Neural progenitor cell (in vitro differentiated cells): Measurements from ENCODE around the gene LGALS13. TPM values are rescaled to one million over a fixed set of nuclear protein-coding genes. Genes with fewer than 3 reads are reported as not detected.

ENCODE experiments used
- DNase-seq: peaks from one replicate; pipeline ENCODE4 v3.0.0-alpha.2; 2016; ENCODE audit warnings: low spot score
- H2AFZ ChIP-seq: fragments of 200-600 bp; sonication (generic); replicated peaks from 2 replicates; pipeline ENCODE4 v1.6.1; 2016; ENCODE audit warnings: antibody characterized with exemption
- H3F3A ChIP-seq: fragments of 200-600 bp; sonication (generic); 2 replicates; pipeline ENCODE4 v1.6.1; 2016; ENCODE audit warnings: antibody characterized with exemption, low read depth
- H3K27ac ChIP-seq: fragments of 200-600 bp; sonication (generic); 2 replicates; pipeline ENCODE4 v1.5.1; 2016; ENCODE audit warnings: mild to moderate bottlenecking
- H3K27me3 ChIP-seq: fragments of 200-600 bp; sonication (generic); 2 replicates; pipeline ENCODE4 v1.6.1; 2016; ENCODE audit warnings: mild to moderate bottlenecking, moderate library complexity
- H3K36me3 ChIP-seq: fragments of 200-600 bp; sonication (generic); 2 replicates; pipeline ENCODE4 v1.5.1; 2016
- H3K4me1 ChIP-seq: fragments of 200-600 bp; sonication (generic); 2 replicates; pipeline ENCODE4 v1.6.1; 2016; ENCODE audit warnings: mixed run types
- H3K4me2 ChIP-seq: fragments of 200-600 bp; sonication (generic); 2 replicates; pipeline ENCODE4 v1.6.1; 2016
- H3K4me3 ChIP-seq: fragments of 200-600 bp; sonication (generic); 2 replicates; pipeline ENCODE4 v1.5.1; 2016
- H3K79me2 ChIP-seq: fragments of 200-600 bp; sonication (generic); 2 replicates; pipeline ENCODE4 v1.6.1; 2016; ENCODE audit warnings: low read depth
- H3K9ac ChIP-seq: fragments of 200-600 bp; sonication (generic); 2 replicates; pipeline ENCODE4 v1.6.1; 2016
- H3K9me3 ChIP-seq: fragments of 200-600 bp; sonication (generic); 2 replicates; pipeline ENCODE4 v1.5.1; 2016; ENCODE audit warnings: low read depth
- H4K20me1 ChIP-seq: fragments of 200-600 bp; sonication (generic); 2 replicates; pipeline ENCODE4 v1.6.1; 2016; ENCODE audit warnings: low read depth
- H3K27ac Mint-ChIP-seq: 3 replicates; pipeline ENCODE4 v1.8.0; 2021; ENCODE audit warnings: mixed read lengths
- H3K27me3 Mint-ChIP-seq: 2 replicates; pipeline ENCODE4 v1.8.0; 2022; ENCODE audit warnings: low read depth, mild to moderate bottlenecking, inconsistent platforms, moderate library complexity, mixed read lengths; ENCODE audit not compliant: insufficient read depth
- H3K36me3 Mint-ChIP-seq: 3 replicates; pipeline ENCODE4 v1.8.0; 2021; ENCODE audit warnings: mixed read lengths
- H3K4me1 Mint-ChIP-seq: 3 replicates; pipeline ENCODE4 v1.8.0; 2021; ENCODE audit warnings: mixed read lengths
- H3K4me3 Mint-ChIP-seq: 3 replicates; pipeline ENCODE4 v1.8.0; 2021; ENCODE audit warnings: mild to moderate bottlenecking, moderate library complexity, mixed read lengths
- H3K9me3 Mint-ChIP-seq: 3 replicates; pipeline ENCODE4 v1.8.0; 2020; ENCODE audit warnings: mixed read lengths
- EZH2 ChIP-seq: fragments of 200-600 bp; sonication (generic); IDR thresholded peaks from 2 replicates; pipeline ENCODE4 v1.6.1; 2017; ENCODE audit warnings: antibody characterized with exemption, mild to moderate bottlenecking, moderate library complexity
- EZH2phosphoT487 ChIP-seq: fragments of 200-600 bp; sonication (generic); IDR thresholded peaks from 2 replicates; pipeline ENCODE4 v1.6.1; 2017; ENCODE audit warnings: antibody characterized with exemption
- small RNA-seq: library from RNA; depleted of rRNA; stranded (forward); fragments of <200 nt; gene quantifications from one replicate; pipeline ENCODE3, GENCODE V24; 2015
- total RNA-seq: library from RNA; depleted of rRNA; stranded (reverse); fragments of >200 nt; gene quantifications from 2 replicates; pipeline ENCODE4 v1.2.3, GENCODE V29; 2015; ENCODE audit warnings: low replicate concordance
- TF ChIP-seq, protein P1 (sequence below): fragments of 200-600 bp; sonication (generic); IDR thresholded peaks from 2 replicates; pipeline ENCODE4 v1.5.1; 2017; ENCODE audit warnings: antibody characterized with exemption, mild to moderate bottlenecking

LGALS13 gene
- total RNA-seq, 1 donor from 2014 or later = not detected

DNA sequence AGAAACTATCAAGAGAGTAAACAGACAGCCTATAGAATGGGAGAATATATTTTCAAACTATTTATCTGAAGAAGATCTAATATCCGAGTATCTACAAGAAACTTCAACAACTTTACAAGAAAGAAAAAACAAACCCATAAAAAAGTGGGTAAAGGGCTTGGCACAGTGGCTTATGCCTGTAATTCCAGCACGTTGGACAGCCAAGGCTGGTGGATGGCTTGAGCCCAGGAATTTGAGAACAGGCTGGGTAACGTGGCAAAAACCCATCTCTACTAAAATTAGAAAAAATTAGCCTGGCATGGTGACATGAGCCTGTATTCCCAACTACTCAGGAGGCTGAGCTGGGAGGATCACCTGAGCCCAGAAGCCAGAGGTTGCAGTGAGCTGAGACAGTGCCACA lies 45.6 kb downstream of the LGALS13 start:
- no peaks in the 10 kb centered on the region for H3K36me3 ChIP-seq
- H3K79me2 ChIP-seq = no peaks in the 10 kb centered on the region
- Mint-ChIP-seq H3K4me3 (no peak overlapping the region), H3K27ac (no peak overlapping the region), H3K27me3 (peaks cover 15% of the 10 kb centered on the region), H3K36me3 (no peaks in the 10 kb centered on the region), H3K4me1 (no peaks in the 10 kb centered on the region), H3K9me3 (no peaks in the 10 kb centered on the region)
- DNase-seq = no peak
- H3K27ac ChIP-seq = no peak overlapping the region
- no peaks in the 10 kb centered on the region for H3K4me1 ChIP-seq
- H3K27me3 ChIP-seq = peaks cover 23% of the 10 kb centered on the region
- no peaks in the 10 kb centered on the region for H3K9me3 ChIP-seq
- no peaks in the 10 kb centered on the region for H3F3A ChIP-seq
- H4K20me1 ChIP-seq = no peaks in the 10 kb centered on the region
- no peak overlapping the region for H3K9ac ChIP-seq
- no peak overlapping the region for H2AFZ ChIP-seq
- no peak overlapping the region for H3K4me3 ChIP-seq
- no peak overlapping the region for H3K4me2 ChIP-seq
- TF ChIP-seq, protein P1, sequence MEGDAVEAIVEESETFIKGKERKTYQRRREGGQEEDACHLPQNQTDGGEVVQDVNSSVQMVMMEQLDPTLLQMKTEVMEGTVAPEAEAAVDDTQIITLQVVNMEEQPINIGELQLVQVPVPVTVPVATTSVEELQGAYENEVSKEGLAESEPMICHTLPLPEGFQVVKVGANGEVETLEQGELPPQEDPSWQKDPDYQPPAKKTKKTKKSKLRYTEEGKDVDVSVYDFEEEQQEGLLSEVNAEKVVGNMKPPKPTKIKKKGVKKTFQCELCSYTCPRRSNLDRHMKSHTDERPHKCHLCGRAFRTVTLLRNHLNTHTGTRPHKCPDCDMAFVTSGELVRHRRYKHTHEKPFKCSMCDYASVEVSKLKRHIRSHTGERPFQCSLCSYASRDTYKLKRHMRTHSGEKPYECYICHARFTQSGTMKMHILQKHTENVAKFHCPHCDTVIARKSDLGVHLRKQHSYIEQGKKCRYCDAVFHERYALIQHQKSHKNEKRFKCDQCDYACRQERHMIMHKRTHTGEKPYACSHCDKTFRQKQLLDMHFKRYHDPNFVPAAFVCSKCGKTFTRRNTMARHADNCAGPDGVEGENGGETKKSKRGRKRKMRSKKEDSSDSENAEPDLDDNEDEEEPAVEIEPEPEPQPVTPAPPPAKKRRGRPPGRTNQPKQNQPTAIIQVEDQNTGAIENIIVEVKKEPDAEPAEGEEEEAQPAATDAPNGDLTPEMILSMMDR = no peak
- no peak for TF ChIP-seq EZH2phosphoT487
- no peak for TF ChIP-seq EZH2

DNA sequence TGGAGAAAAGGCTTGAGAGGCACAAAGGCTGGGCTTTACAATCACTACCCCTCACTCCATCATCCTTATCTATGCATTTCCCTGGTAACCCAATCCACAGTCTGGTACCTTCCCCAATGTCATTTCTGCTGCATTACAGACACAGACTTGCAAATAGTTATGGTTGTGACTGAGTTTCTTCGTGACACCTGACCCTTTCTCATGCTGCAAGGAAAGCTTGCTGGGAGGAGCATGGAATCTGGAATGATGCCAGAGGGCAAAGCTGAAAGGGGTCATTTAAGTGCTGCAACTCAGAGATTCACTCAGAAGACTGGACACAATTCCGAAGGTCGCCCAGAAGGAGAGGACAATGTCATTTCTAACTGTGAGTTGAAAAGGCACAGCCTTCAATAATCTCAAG lies 53.3 kb downstream of the LGALS13 start, which contains the start of gene LGALS16:
Gene LGALS16 (plus strand): TSS at position 301 of the 400 bp plus-strand sequence. CDS start 49 bp downstream, at position 350.
- Histone ChIP-seq H3K4me1 (no peaks in the 10 kb centered on the region), H3K27ac (no peak within 1 kb of the TSS), H3K36me3 (no peaks in the 10 kb centered on the region), H3K4me3 (no peak within 1 kb of the TSS), H3K4me2 (no peak within 1 kb of the TSS), H3K9me3 (no peaks in the 10 kb centered on the region), H4K20me1 (no peaks in the 10 kb centered on the region), H2AFZ (no peak within 1 kb of the TSS), H3K79me2 (no peaks in the 10 kb centered on the region), H3F3A (no peaks in the 10 kb centered on the region), H3K27me3 (peaks cover 52% of the 10 kb centered on the region), H3K9ac (no peak within 1 kb of the TSS)
- no peaks in the 10 kb centered on the region for H3K36me3 Mint-ChIP-seq
- DNase-seq = no peak
- TF ChIP-seq EZH2phosphoT487 = no peak
- no peak for TF ChIP-seq EZH2
- TF ChIP-seq, protein P1 = no peak
- no peaks in the 10 kb centered on the region for H3K9me3 Mint-ChIP-seq
- no peak within 1 kb of the TSS for H3K27ac Mint-ChIP-seq
- no peak within 1 kb of the TSS for H3K4me3 Mint-ChIP-seq
- peaks cover 10% of the 10 kb centered on the region for H3K27me3 Mint-ChIP-seq
- H3K4me1 Mint-ChIP-seq = no peaks in the 10 kb centered on the region

Small RNA genes within 50 kb of the gene (small RNA-seq; reads per million reads assigned to genes)
- gene AC005176.2 (not detected), gene RPS29P24 (not detected), gene RPS29P25 (not detected), gene RPS29P26 (not detected), gene RPS29P30 (not detected)

Other genes starting within 250 kb of the LGALS13 start
- gene PAF1, start 211.4 kb upstream of the LGALS13 start, total RNA-seq = 15.6 and 29.1 TPM in 2 replicates
- 27.0 and 28.2 TPM in 2 replicates for gene MED29, start 211.1 kb upstream of the LGALS13 start, total RNA-seq
- gene ZFP36, start 195.7 kb upstream of the LGALS13 start, total RNA-seq = 1.2 TPM in 1 of 2 replicates, not detected in the other
- gene PLEKHG2, start 189.9 kb upstream of the LGALS13 start, total RNA-seq = 10.7 and 46.9 TPM in 2 replicates
- 94.8 and 268 TPM in 2 replicates for gene RPS16, start 166.6 kb upstream of the LGALS13 start, total RNA-seq
- gene SUPT5H, start 156.9 kb upstream of the LGALS13 start, total RNA-seq = 48.5 and 84.3 TPM in 2 replicates
- gene TIMM50, start 121.7 kb upstream of the LGALS13 start, total RNA-seq = 39.9 and 79.3 TPM in 2 replicates
- 0.37 and 2.8 TPM in 2 replicates for gene DLL3, start 103.6 kb upstream of the LGALS13 start, total RNA-seq
- 0.73 and 6.2 TPM in 2 replicates for gene SELENOV, start 87.4 kb upstream of the LGALS13 start, total RNA-seq
- 10.1 and 11.1 TPM in 2 replicates for gene EID2B, start 69.7 kb upstream of the LGALS13 start, total RNA-seq
- gene EID2, start 62.4 kb upstream of the LGALS13 start, total RNA-seq = 20.0 and 23.5 TPM in 2 replicates
- gene LGALS16, start 53.4 kb downstream of the LGALS13 start, total RNA-seq = not detected in 2 replicates
- gene LGALS14, start 102.0 kb downstream of the LGALS13 start, total RNA-seq = not detected in 2 replicates
- not detected in 2 replicates for gene CLC, start 135.5 kb downstream of the LGALS13 start, total RNA-seq
- not detected in 2 replicates for gene LEUTX, start 176.3 kb downstream of the LGALS13 start, total RNA-seq
- 7.8 and 26.8 TPM in 2 replicates for gene DYRK1B, start 231.6 kb downstream of the LGALS13 start, total RNA-seq
- 386 and 428 TPM in 2 replicates for gene FBL, start 243.9 kb downstream of the LGALS13 start, total RNA-seq